DMS79 treated with DMSO at 0.1 percent for 48 hours (cell line): ENCODE data around the gene TMEM107.
A peak's percentile ranks its signal among the peaks of the same experiment; 100 is the strongest.
"Not testable (repeated sequence)": the region's sequence is repeated elsewhere in the genome, so short reads cannot be mapped to it uniquely, and the experiment has no call there.

Source experiments
- DNase-seq: peaks from one replicate; lab custom pipeline; 2025; lab: John Stamatoyannopoulos, UW

Gene TMEM107

DNA sequence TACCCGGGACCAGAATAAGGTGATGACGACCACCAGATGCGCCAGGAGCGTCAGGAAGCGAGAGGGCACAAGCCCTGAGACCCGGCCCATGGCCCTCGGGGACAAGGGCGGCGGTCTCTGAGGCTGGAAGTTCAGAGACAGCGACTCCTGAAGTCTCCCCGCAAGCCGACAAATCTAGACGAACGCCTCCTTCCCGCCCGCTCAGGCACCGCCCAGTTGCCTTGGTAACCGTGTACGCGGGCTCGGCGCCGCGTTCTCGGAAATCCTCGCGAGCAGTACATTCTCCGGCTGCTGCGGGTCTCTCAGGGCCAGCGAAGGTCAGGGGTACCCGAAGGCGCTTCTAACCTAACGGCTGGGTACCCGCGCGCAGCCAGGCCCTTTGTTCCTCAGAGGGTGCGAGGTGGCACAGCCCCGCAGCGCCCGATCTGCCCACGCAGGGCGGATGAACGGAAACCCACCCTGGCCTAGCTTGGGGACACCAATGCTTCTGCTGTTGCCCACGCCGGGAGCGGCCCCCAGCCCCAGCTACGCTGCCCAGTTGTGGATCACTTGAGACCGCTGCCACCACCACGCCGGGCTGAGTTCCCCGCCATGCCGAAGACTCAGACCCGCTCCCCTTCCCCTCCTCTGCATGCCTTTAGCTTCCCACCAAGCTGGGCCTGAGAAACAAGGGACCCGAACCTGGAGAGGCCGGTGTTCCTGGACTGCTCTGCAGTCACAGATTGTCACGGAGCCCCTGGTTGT, at the start of gene TMEM107:
TMEM107 (minus strand) TSS at position 184 of the 744 bp plus-strand sequence; CDS start at position 90, 94 bp downstream.
- DNase-seq = peak; percentile 77

DNA sequence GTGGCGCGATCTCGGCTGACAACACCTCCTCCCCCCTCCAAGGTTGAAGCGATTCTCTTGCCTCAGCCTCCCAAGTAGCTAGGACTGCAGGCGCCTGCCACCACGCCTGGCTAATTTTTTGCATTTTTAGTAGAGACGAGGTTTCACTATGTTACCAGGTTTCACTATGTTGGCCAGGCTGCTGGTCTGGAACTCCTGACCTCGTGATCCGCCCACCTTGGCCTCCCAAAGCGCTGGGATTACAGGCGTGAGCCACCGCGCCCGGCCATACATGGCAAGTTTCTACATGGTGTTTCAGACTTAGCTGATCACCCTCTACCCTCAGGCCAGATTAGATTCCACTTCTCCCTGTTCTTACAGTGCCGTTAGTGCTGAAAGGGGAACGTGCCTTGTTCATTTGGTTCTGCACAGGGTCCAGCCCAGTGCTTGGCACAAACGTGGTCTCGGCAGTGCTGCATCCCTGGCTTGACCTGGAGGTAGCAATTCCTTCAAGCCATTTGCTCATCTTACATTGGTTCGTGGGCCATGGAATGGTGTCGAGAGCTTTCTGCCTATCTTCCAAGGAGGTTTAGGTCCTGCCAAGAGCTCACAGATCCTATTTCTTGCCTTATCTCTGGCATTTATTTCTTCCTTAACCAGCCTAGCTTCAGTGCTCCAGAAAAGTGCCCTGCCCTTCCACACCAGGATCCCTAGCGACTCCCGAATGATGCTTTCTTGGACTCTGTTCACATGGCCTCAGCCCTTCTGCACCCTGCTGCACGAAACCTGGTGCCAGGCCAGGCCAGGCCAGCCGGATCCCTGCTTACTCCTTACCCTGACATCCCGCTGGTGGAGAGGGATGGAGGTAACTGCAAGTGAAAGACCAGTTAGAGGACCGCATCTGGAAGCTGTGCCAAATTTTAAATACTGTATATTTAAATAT, 49.0 kb upstream of the TMEM107 start:
- DNase-seq = no peak

DNA sequence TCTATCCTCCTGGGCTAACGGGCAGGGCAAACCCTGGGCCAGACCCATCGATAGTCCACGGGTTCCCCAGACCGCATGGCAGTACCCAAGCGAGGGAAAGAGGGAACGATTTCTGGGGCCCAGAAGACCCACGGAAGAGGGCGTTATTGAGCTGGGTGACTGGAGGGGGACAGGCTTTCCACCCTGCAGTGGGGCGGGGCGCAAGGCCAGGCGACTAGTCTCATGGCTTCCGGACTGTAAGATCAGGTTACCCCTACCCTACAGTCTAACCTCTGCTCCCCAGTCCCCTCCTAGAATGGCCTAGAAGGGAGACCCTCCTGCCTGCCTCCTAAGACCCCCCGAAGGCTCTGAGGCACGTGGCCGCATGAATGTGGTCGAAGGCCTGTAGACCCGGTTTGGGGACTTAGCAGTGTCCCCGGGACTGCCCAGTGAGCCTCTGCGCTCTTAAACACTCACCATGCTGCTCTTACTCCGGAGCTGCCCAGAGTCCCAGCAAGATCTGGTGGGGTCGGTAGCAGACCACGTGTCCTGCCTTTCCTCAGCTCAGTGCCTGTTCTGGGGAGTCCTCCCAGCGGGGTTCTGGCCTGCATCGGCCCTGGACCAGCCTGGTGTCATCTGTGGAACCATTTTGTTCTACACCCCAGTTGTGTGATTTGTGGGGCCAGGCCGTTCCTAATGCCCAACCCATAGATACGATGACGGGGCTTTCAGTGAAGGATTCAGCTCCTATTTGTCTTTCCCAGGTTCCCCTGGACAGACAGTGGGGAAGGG, 47.4 kb upstream of the TMEM107 start:
- DNase-seq = no peak

- peak; percentile 57 for DNase-seq
Observed at GRCh38 chr17:8222630-8223355, 46.6 kb upstream of the TMEM107 start.

GRCh38 chr17:8222380-8222629, 46.1 kb upstream of the TMEM107 start:
- DNase-seq = no peak

- peak; percentile 64 for DNase-seq
Observed at GRCh38 chr17:8221663-8222379, 45.6 kb upstream of the TMEM107 start.

GRCh38 chr17:8220783-8221662, 44.8 kb upstream of the TMEM107 start:
- peak; percentile 65 for DNase-seq

- DNase-seq = not testable (repeated sequence)
Observed at GRCh38 chr17:8214000-8214399, 37.8 kb upstream of the TMEM107 start.

DNA sequence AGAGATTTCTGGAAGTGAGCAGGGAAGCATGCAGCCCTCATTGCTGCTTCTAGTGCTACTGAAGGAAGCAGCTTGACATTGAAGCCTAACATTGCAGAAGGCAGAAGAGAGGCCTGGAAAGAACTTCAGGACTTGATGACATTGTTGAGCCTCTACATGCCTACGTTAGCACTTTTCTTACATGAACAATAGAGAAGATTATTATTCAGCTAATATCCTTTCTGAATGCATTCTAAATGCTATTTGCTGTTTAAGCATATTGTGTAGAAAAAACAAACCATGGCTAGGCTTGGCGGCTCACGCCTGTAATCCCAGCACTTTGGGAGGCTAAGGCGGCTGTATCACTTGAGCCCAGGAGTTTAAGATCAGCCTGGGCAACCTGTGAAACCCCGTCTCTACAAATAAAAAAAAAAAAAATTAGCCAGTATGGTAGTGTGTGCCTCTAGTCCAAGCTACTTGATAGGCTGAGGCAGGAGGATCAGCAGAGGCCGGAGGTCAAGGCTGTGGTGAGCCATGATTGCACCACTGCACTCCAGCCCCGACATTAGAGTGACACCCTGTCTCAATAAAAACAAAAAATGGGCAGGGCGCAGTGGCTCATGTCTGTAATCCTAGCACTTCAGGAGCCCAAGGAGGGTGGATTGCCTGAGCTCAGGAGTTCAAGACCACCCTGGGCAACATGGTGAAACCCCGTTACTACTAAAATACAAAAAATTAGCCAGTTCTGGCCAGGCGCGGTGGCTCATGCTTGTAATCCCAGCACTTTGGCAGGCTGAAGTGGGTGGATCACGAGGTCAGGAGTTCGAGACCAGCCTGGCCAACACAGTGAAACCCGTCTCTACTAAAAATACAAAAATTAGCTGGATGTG, 36.4 kb upstream of the TMEM107 start:
- no peak for DNase-seq

GRCh38 chr17:8210761-8211458, 34.7 kb upstream of the TMEM107 start:
- DNase-seq = no peak

DNA sequence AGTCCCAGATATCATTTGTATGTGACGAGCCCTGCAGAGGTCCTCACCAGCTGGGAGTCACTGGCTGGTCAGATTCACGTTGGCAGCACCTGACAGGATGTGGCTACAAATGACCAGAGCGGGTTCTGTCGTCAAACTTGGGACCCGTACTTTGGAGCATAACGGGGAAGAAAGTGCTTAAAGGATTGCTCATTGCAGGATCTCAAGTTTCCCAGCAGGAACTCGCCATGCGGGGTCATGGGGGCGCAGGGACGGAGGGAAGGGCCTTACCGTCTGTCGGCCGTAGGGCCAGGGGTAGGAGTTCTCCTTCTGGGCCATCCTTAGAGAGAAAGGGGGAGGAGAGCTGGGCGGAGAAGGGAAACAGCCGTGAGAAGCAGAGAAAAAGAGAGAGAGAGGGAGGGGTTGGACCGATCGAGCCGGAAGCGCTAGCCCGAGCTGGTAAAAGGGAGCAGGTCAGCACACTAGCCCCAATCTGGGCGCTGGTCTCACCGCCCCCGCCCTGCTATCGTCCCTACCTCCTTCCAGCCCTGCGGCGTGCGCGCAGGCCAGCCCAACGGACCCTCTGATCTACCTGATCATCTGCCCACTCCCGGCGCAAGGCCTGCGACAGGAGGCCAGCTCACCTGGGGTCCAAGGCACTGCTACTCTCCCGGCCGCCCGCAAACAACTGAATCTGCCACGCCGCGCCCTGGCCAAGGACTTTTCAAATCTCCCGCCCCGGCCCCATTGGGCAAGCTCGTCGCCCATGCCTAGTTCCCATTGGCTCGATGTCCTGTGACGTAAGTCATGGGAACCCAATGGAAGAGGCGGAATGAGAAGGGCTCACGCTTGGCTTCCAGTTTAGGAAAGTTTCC, 34.0 kb upstream of the TMEM107 start, which contains the start of gene AURKB:
AURKB (minus strand) TSS at position 669 of the 854 bp plus-strand sequence; CDS start at position 318, 351 bp downstream.
- peak; percentile 83 for DNase-seq

- no peak for DNase-seq
Observed at GRCh38 chr17:8206536-8206935, 30.4 kb upstream of the TMEM107 start.

DNA sequence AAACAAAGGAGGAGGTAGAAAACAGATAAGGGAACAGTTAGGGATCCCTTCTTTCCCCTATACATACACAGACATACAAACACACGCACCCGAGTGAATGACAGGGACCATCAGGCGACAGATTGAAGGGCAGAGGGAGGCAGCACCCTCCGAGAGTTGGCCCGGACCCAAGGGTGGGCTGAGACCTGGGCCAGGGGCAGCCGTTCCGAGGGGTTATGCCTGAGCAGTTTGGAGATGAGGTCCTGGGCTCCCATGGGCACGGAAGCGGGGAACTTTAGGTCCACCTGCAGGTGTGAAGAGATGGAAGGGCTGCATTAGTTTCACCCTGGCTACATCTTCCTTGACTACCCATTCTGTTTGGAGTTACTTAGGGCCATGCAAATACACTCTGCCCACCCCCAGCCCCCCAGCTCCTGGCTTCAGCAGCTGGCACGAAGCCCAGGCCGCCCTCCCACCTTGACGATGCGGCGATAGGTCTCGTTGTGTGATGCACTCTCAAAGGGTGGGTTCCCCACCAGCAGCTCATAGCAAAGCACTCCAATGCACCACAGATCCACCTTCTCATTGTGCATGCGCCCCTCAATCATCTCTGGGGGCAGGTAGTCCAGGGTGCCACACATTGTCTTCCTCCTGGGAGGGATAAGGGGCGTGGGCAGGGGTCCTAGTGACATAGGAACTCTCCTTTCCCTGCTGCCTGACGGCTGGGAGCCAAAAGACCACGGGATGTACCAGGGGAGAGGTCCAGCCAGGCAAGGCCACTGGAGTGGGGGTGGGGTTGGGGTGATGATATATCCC, 28.8 kb upstream of the TMEM107 start:
- DNase-seq = no peak

- no peak for DNase-seq
Observed at GRCh38 chr17:8192070-8192815, 16.1 kb upstream of the TMEM107 start.

DNA sequence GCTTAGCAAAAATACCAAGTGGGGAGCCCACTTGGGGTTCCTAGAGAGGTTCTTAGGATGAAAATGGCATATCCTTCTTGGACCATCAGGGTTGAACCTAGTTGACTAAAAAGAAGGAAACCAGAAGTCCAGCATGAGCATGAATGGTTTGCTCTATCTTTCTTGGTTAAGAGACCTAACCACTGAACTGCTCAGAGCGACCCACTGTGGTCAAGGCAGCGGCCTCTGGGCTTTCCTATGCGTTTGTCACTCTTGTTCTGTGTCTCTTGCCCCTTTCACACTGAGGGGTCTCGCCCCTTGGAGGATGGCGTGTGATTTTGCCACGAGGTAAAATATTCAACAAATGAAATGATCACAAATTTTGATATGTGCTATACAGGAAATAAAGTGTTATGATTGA, 14.3 kb upstream of the TMEM107 start:
- no peak for DNase-seq
